ENCODE measurements around the gene MVB12B.

The MVB12B gene

GRCh38 chr9:126423916-126424185, 97.2 kb downstream of the MVB12B start:
- TF ChIP-seq YY1 (IDR thresholded peaks at IDR 0.05; ENCODE audit: low read depth) (no peak), NFIC (IDR thresholded peaks at IDR 0.05) (no peak), REST (IDR thresholded peaks at IDR 0.05; ENCODE audit: low read depth) (no peak), FOXM1 (IDR thresholded peaks at IDR 0.05; ENCODE audit: borderline replicate concordance, low read depth) (no peak), TCF12 (IDR thresholded peaks at IDR 0.05; ENCODE audit: low read depth) (no peak), TAF1 (IDR thresholded peaks at IDR 0.05; ENCODE audit: low read depth) (no peak), EP300 (IDR thresholded peaks at IDR 0.05; ENCODE audit: borderline replicate concordance) (no peak), CREB1 (IDR thresholded peaks at IDR 0.05; ENCODE audit: low read depth) (no peak), USF1 (IDR thresholded peaks at IDR 0.05) (no peak), ZBTB7A (IDR thresholded peaks at IDR 0.05; ENCODE audit: low read depth) (no peak), EGR1 (IDR thresholded peaks at IDR 0.05) (no peak), TEAD4 (IDR thresholded peaks at IDR 0.05) (no peak), CEBPB (IDR thresholded peaks at IDR 0.05) (no peak), RAD21 (IDR thresholded peaks at IDR 0.05; ENCODE audit: low read depth) (no peak)

- TF ChIP-seq TEAD4 (IDR thresholded peaks at IDR 0.05) (no peak), EGR1 (IDR thresholded peaks at IDR 0.05) (no peak), MAX (IDR thresholded peaks at IDR 0.05) (no peak), TCF12 (IDR thresholded peaks at IDR 0.05; ENCODE audit: low read depth) (no peak), CEBPB (IDR thresholded peaks at IDR 0.05) (no peak), RAD21 (IDR thresholded peaks at IDR 0.05; ENCODE audit: low read depth) (no peak), ZBTB7A (IDR thresholded peaks at IDR 0.05; ENCODE audit: low read depth) (no peak), NFIC (IDR thresholded peaks at IDR 0.05) (no peak), EP300 (IDR thresholded peaks at IDR 0.05; ENCODE audit: borderline replicate concordance) (no peak), USF1 (IDR thresholded peaks at IDR 0.05) (no peak)
Observed at GRCh38 chr9:126424511-126424910, 97.9 kb downstream of the MVB12B start.

GRCh38 chr9:126428534-126429175, 102.0 kb downstream of the MVB12B start:
- no peak for TF ChIP-seq TEAD4 (IDR thresholded peaks at IDR 0.05)
- no peak for TF ChIP-seq TCF12 (IDR thresholded peaks at IDR 0.05; ENCODE audit: low read depth)
- TF ChIP-seq YY1 (IDR thresholded peaks at IDR 0.05; ENCODE audit: low read depth): no peak
- no peak for TF ChIP-seq REST (IDR thresholded peaks at IDR 0.05; ENCODE audit: low read depth)
- TF ChIP-seq CREB1 (IDR thresholded peaks at IDR 0.05; ENCODE audit: low read depth): no peak
- TF ChIP-seq EGR1 (IDR thresholded peaks at IDR 0.05): no peak
- TF ChIP-seq FOXM1 (IDR thresholded peaks at IDR 0.05; ENCODE audit: borderline replicate concordance, low read depth): no peak
- no peak for TF ChIP-seq RAD21 (IDR thresholded peaks at IDR 0.05; ENCODE audit: low read depth)
- TF ChIP-seq NFIC (IDR thresholded peaks at IDR 0.05): no peak

- TF ChIP-seq USF1 (IDR thresholded peaks at IDR 0.05): no peak
- no peak for TF ChIP-seq EP300 (IDR thresholded peaks at IDR 0.05; ENCODE audit: borderline replicate concordance)
- TF ChIP-seq MAX (IDR thresholded peaks at IDR 0.05): no peak
- no peak for TF ChIP-seq CREB1 (IDR thresholded peaks at IDR 0.05; ENCODE audit: low read depth)
- no peak for TF ChIP-seq CEBPB (IDR thresholded peaks at IDR 0.05)
- TF ChIP-seq TCF12 (IDR thresholded peaks at IDR 0.05; ENCODE audit: low read depth): no peak
- no peak for TF ChIP-seq TEAD4 (IDR thresholded peaks at IDR 0.05)
- TF ChIP-seq FOXM1 (IDR thresholded peaks at IDR 0.05; ENCODE audit: borderline replicate concordance, low read depth): no peak
- no peak for TF ChIP-seq YY1 (IDR thresholded peaks at IDR 0.05; ENCODE audit: low read depth)
- no peak for TF ChIP-seq RAD21 (IDR thresholded peaks at IDR 0.05; ENCODE audit: low read depth)
- no peak for TF ChIP-seq NFIC (IDR thresholded peaks at IDR 0.05)
- TF ChIP-seq ZBTB7A (IDR thresholded peaks at IDR 0.05; ENCODE audit: low read depth): no peak
- no peak for TF ChIP-seq TAF1 (IDR thresholded peaks at IDR 0.05; ENCODE audit: low read depth)
- TF ChIP-seq REST (IDR thresholded peaks at IDR 0.05; ENCODE audit: low read depth): no peak
- TF ChIP-seq EGR1 (IDR thresholded peaks at IDR 0.05): no peak
Observed at GRCh38 chr9:126429190-126429589, 102.6 kb downstream of the MVB12B start.

Measured in Ishikawa (cell line).